Measurements from ENCODE around the gene POLR2I. TPM values are rescaled to one million over a fixed set of nuclear protein-coding genes. Genes with fewer than 3 reads are reported as not detected.

Gene POLR2I
- total and polyA plus RNA-seq, 9 of the 15 experiments (the other 6 are each of a cell fraction or from before 2014, with no cell fraction given): 28.0 to 283 (median 123) TPM

DNA sequence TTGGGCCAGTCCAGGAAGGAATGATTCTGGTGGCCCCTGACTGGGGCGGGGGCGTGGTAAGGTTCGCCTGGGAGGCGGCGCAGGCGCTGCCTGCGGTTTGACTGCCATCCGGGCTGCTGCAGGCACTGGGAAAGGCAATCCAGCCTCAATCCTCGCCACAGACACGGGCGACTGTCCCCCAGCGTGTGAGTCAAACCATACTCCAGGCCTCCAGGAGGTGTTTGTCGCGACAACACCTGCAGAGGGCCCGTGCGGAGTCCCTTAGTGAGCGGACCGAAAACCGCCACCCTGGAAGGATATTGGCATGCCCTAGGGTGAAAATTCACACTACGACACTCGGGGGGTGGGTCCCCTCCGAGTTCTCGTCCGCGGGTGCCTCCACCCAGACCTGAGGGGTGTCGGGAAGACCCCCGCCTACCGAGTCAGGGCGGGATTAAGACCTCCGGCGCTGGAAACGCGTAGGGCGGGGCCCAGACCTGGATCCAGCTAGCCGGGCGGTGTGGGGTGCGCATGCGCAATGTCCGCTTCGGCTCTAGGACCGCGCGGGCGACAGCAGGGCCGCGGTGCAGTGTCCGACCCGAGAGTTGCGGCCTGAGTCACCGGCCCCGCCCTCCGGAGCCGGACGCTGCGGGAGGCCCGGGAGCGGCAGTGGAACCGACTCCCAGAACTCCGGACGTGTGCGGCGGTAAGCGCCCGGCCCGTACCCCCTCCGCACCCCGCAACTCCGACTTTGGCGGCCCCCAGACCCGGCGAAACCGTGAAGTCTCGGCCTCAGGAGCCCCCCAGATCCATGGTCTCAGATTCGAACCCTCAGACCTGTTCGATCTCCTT lies 25.0 kb upstream of the POLR2I start, which contains the start of gene CAPNS1 (continued):
- TF ChIP-seq, protein P1, sequence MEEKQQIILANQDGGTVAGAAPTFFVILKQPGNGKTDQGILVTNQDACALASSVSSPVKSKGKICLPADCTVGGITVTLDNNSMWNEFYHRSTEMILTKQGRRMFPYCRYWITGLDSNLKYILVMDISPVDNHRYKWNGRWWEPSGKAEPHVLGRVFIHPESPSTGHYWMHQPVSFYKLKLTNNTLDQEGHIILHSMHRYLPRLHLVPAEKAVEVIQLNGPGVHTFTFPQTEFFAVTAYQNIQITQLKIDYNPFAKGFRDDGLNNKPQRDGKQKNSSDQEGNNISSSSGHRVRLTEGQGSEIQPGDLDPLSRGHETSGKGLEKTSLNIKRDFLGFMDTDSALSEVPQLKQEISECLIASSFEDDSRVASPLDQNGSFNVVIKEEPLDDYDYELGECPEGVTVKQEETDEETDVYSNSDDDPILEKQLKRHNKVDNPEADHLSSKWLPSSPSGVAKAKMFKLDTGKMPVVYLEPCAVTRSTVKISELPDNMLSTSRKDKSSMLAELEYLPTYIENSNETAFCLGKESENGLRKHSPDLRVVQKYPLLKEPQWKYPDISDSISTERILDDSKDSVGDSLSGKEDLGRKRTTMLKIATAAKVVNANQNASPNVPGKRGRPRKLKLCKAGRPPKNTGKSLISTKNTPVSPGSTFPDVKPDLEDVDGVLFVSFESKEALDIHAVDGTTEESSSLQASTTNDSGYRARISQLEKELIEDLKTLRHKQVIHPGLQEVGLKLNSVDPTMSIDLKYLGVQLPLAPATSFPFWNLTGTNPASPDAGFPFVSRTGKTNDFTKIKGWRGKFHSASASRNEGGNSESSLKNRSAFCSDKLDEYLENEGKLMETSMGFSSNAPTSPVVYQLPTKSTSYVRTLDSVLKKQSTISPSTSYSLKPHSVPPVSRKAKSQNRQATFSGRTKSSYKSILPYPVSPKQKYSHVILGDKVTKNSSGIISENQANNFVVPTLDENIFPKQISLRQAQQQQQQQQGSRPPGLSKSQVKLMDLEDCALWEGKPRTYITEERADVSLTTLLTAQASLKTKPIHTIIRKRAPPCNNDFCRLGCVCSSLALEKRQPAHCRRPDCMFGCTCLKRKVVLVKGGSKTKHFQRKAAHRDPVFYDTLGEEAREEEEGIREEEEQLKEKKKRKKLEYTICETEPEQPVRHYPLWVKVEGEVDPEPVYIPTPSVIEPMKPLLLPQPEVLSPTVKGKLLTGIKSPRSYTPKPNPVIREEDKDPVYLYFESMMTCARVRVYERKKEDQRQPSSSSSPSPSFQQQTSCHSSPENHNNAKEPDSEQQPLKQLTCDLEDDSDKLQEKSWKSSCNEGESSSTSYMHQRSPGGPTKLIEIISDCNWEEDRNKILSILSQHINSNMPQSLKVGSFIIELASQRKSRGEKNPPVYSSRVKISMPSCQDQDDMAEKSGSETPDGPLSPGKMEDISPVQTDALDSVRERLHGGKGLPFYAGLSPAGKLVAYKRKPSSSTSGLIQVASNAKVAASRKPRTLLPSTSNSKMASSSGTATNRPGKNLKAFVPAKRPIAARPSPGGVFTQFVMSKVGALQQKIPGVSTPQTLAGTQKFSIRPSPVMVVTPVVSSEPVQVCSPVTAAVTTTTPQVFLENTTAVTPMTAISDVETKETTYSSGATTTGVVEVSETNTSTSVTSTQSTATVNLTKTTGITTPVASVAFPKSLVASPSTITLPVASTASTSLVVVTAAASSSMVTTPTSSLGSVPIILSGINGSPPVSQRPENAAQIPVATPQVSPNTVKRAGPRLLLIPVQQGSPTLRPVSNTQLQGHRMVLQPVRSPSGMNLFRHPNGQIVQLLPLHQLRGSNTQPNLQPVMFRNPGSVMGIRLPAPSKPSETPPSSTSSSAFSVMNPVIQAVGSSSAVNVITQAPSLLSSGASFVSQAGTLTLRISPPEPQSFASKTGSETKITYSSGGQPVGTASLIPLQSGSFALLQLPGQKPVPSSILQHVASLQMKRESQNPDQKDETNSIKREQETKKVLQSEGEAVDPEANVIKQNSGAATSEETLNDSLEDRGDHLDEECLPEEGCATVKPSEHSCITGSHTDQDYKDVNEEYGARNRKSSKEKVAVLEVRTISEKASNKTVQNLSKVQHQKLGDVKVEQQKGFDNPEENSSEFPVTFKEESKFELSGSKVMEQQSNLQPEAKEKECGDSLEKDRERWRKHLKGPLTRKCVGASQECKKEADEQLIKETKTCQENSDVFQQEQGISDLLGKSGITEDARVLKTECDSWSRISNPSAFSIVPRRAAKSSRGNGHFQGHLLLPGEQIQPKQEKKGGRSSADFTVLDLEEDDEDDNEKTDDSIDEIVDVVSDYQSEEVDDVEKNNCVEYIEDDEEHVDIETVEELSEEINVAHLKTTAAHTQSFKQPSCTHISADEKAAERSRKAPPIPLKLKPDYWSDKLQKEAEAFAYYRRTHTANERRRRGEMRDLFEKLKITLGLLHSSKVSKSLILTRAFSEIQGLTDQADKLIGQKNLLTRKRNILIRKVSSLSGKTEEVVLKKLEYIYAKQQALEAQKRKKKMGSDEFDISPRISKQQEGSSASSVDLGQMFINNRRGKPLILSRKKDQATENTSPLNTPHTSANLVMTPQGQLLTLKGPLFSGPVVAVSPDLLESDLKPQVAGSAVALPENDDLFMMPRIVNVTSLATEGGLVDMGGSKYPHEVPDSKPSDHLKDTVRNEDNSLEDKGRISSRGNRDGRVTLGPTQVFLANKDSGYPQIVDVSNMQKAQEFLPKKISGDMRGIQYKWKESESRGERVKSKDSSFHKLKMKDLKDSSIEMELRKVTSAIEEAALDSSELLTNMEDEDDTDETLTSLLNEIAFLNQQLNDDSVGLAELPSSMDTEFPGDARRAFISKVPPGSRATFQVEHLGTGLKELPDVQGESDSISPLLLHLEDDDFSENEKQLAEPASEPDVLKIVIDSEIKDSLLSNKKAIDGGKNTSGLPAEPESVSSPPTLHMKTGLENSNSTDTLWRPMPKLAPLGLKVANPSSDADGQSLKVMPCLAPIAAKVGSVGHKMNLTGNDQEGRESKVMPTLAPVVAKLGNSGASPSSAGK (IDR thresholded peaks at IDR 0.05): peak; percentile 74
- TF ChIP-seq ZNF23 (CRISPR knock-in tag; IDR thresholded peaks at IDR 0.05) (no peak), CBX2 (IDR thresholded peaks at IDR 0.05; ENCODE audit: insufficient read depth, low read length, poor library complexity, severe bottlenecking) (no peak), SMARCA5 (IDR thresholded peaks at IDR 0.05) (no peak), NR2C1 (IDR thresholded peaks at IDR 0.05) (no peak), NR2C1 (tag; IDR thresholded peaks at IDR 0.05) (no peak), ELF2 (CRISPR knock-in tag; IDR thresholded peaks at IDR 0.05) (peak; percentile 59; the same call in 1 of the 2 replicates), SAP30 (IDR thresholded peaks at IDR 0.05; ENCODE audit: borderline replicate concordance, insufficient read depth, low read depth, low read length, poor library complexity, severe bottlenecking) (peak; percentile 49), SAFB (IDR thresholded peaks at IDR 0.05; ENCODE audit: borderline replicate concordance, low read depth, low read length) (peak; percentile 57; the same call in 1 of the 2 replicates)
- TF ChIP-seq, protein P2, sequence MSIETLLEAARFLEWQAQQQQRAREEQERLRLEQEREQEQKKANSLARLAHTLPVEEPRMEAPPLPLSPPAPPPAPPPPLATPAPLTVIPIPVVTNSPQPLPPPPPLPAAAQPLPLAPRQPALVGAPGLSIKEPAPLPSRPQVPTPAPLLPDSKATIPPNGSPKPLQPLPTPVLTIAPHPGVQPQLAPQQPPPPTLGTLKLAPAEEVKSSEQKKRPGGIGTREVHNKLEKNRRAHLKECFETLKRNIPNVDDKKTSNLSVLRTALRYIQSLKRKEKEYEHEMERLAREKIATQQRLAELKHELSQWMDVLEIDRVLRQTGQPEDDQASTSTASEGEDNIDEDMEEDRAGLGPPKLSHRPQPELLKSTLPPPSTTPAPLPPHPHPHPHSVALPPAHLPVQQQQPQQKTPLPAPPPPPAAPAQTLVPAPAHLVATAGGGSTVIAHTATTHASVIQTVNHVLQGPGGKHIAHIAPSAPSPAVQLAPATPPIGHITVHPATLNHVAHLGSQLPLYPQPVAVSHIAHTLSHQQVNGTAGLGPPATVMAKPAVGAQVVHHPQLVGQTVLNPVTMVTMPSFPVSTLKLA (conservative IDR thresholded peaks at IDR 0.05): peak in 1 of 2 experiments; percentile 74; a peak in 2 of 4 replicates
- TF ChIP-seq, protein P3, sequence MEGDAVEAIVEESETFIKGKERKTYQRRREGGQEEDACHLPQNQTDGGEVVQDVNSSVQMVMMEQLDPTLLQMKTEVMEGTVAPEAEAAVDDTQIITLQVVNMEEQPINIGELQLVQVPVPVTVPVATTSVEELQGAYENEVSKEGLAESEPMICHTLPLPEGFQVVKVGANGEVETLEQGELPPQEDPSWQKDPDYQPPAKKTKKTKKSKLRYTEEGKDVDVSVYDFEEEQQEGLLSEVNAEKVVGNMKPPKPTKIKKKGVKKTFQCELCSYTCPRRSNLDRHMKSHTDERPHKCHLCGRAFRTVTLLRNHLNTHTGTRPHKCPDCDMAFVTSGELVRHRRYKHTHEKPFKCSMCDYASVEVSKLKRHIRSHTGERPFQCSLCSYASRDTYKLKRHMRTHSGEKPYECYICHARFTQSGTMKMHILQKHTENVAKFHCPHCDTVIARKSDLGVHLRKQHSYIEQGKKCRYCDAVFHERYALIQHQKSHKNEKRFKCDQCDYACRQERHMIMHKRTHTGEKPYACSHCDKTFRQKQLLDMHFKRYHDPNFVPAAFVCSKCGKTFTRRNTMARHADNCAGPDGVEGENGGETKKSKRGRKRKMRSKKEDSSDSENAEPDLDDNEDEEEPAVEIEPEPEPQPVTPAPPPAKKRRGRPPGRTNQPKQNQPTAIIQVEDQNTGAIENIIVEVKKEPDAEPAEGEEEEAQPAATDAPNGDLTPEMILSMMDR (IDR thresholded peaks at IDR 0.05 in 2 of 3, conservative IDR thresholded peaks at IDR 0.05 in 1 of 3; ENCODE audit: insufficient read depth in 2 of 3, low read depth in 1 of 3, low read length in 3 of 3): peak in 2 of 3 experiments; percentile 17 to 35; a peak in 3 of 6 replicates

Data from K562 (cell line).